SH-SY5Y (cell line): Measurements from ENCODE around the gene CACNA1H.

Experiments used
- GATA2 ChIP-seq: IDR thresholded peaks from 2 replicates; pipeline ENCODE4 v1.6.1; 2011; ENCODE audit warnings: mild to moderate bottlenecking, low read depth, low read length
- GATA3 ChIP-seq: IDR thresholded peaks from 2 replicates; pipeline ENCODE4 v1.6.1; 2011; ENCODE audit warnings: low read depth, mild to moderate bottlenecking, low read length, moderate library complexity

- no peak for TF ChIP-seq GATA3
- no peak for TF ChIP-seq GATA2
Observed at GRCh38 chr16:1197237-1197866, 44.4 kb downstream of the CACNA1H start.
